NCI-H1105 treated with DMSO at 0.1 percent for 48 hours (cell line): ENCODE data around the gene RIOK1.

Source experiments
- DNase-seq: peaks from one replicate; lab custom pipeline; 2025; lab: John Stamatoyannopoulos, UW

Gene RIOK1

GRCh38 chr6:7409740-7410139 lies 20.1 kb downstream of the RIOK1 start:
- no peak for DNase-seq

GRCh38 chr6:7410851-7411250 lies 21.2 kb downstream of the RIOK1 start:
- no peak for DNase-seq

- no peak for DNase-seq
Measured at GRCh38 chr6:7411328-7411727, 21.7 kb downstream of the RIOK1 start.

GRCh38 chr6:7413151-7413823 lies 23.7 kb downstream of the RIOK1 start:
- no peak for DNase-seq

- no peak for DNase-seq
Measured at GRCh38 chr6:7414811-7415210, 25.2 kb downstream of the RIOK1 start.

GRCh38 chr6:7417684-7418083 lies 28.1 kb downstream of the RIOK1 start:
- no peak for DNase-seq

- DNase-seq: no peak
Measured at GRCh38 chr6:7418238-7418905, 28.8 kb downstream of the RIOK1 start.

GRCh38 chr6:7419065-7419464 lies 29.5 kb downstream of the RIOK1 start:
- DNase-seq: no peak

- DNase-seq: no peak
Measured at GRCh38 chr6:7421066-7421465, 31.5 kb downstream of the RIOK1 start.

GRCh38 chr6:7424058-7424457 lies 34.5 kb downstream of the RIOK1 start:
- no peak for DNase-seq

GRCh38 chr6:7424967-7425807 lies 35.6 kb downstream of the RIOK1 start:
- no peak for DNase-seq

GRCh38 chr6:7425808-7426190 lies 36.2 kb downstream of the RIOK1 start:
- no peak for DNase-seq

- no peak for DNase-seq
Measured at GRCh38 chr6:7426447-7427169, 37.0 kb downstream of the RIOK1 start.

- no peak for DNase-seq
Measured at GRCh38 chr6:7431313-7431673, 41.7 kb downstream of the RIOK1 start.

GRCh38 chr6:7431674-7432390 lies 42.2 kb downstream of the RIOK1 start:
- no peak for DNase-seq

GRCh38 chr6:7432391-7433120 lies 42.9 kb downstream of the RIOK1 start:
- no peak for DNase-seq

GRCh38 chr6:7433121-7433617 lies 43.6 kb downstream of the RIOK1 start:
- no peak for DNase-seq

GRCh38 chr6:7434672-7435071 lies 45.1 kb downstream of the RIOK1 start:
- DNase-seq: no peak

- no peak for DNase-seq
Measured at GRCh38 chr6:7438011-7438410, 48.4 kb downstream of the RIOK1 start.

GRCh38 chr6:7439228-7439627 lies 49.6 kb downstream of the RIOK1 start:
- no peak for DNase-seq

- DNase-seq: no peak
Measured at GRCh38 chr6:7440476-7440875, 50.9 kb downstream of the RIOK1 start.
